Epithelial cell of proximal tubule (primary cell): ENCODE measurements around the gene PPFIBP2. TPM values are rescaled to one million over a fixed set of nuclear protein-coding genes. Genes with fewer than 3 reads are reported as not detected.

Experiments used
- DNase-seq: peaks from one replicate; pipeline ENCODE4 v3.0.0-alpha.2; 2011; ENCODE audit warnings: low read depth
- H3K4me3 ChIP-seq: 2 replicates; pipeline ENCODE4 v1.5.1; 2011; ENCODE audit warnings: low read depth, mild to moderate bottlenecking, low read length
- total RNA-seq: library from RNA; depleted of rRNA; stranded (reverse); fragments of >200 nt; gene quantifications from 2 replicates; pipeline ENCODE4 v1.2.3, GENCODE V29; 2015
- TF ChIP-seq, protein P1 (sequence below): conservative IDR thresholded peaks from 2 replicates; pipeline ENCODE4 v1.5.1; 2012; ENCODE audit warnings: low read depth, mild to moderate bottlenecking, low read length

Gene PPFIBP2
- total RNA-seq, 1 donor from 2014 or later = 1.7 TPM

DNA sequence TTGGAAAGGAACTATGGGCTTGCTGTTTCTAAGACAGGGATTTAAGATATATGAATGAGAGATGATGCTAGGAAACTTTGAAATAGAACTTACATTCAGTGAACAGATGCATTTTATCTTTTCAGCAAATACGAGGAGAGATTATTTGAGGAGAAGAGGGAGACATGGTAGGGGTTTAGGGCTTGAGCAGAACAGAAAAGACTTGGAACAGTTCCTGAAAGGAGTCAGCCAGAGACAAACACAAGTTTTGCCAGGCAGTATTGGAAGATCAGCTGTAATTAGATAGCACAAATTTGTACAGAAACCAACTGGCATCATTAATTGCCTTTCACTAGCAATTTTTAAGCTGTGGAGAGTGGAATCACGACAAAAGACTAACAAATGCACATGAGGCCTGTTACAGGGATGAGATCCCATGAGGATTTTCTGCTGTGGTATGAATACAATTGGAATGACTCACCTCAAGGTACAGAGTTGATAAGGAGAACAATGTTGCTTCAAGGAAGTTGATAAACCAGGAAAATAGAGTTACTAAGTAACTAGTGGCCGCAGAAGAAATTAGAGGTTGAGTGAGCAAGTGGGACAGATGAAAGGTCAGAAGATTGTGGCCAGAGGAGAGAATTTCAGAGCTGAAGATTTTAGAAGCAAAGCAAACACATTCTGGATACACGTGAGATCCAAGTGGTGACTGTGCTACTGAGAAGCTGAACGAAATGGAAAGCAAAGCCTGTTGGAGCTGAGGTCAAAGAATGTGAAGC lies 91.6 kb downstream of the PPFIBP2 start:
- TF ChIP-seq, protein P1, sequence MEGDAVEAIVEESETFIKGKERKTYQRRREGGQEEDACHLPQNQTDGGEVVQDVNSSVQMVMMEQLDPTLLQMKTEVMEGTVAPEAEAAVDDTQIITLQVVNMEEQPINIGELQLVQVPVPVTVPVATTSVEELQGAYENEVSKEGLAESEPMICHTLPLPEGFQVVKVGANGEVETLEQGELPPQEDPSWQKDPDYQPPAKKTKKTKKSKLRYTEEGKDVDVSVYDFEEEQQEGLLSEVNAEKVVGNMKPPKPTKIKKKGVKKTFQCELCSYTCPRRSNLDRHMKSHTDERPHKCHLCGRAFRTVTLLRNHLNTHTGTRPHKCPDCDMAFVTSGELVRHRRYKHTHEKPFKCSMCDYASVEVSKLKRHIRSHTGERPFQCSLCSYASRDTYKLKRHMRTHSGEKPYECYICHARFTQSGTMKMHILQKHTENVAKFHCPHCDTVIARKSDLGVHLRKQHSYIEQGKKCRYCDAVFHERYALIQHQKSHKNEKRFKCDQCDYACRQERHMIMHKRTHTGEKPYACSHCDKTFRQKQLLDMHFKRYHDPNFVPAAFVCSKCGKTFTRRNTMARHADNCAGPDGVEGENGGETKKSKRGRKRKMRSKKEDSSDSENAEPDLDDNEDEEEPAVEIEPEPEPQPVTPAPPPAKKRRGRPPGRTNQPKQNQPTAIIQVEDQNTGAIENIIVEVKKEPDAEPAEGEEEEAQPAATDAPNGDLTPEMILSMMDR = no peak
- DNase-seq = peak; percentile 96
- H3K4me3 ChIP-seq = peak overlapping the region; percentile 26

DNA sequence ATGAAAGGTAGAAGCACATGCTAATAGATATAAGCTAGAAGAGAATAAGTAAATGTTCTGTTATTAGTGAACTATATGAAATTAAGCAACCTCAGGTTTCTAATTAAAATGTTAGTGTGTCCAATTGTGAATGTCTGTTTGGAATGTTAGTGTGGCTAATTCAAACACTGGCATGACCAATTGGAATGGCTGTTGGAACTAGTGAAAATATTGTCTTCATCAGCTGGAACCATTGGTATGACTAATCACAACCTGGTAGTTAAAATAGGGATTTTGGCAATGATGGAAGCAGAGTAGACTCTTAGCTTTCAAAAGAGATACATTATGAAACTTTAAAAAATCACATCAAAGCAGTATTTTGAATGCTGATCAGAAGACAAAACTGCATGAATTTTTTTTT lies 92.7 kb downstream of the PPFIBP2 start:
- H3K4me3 ChIP-seq = no peak overlapping the region
- TF ChIP-seq, protein P1 = no peak
- no peak for DNase-seq

DNA sequence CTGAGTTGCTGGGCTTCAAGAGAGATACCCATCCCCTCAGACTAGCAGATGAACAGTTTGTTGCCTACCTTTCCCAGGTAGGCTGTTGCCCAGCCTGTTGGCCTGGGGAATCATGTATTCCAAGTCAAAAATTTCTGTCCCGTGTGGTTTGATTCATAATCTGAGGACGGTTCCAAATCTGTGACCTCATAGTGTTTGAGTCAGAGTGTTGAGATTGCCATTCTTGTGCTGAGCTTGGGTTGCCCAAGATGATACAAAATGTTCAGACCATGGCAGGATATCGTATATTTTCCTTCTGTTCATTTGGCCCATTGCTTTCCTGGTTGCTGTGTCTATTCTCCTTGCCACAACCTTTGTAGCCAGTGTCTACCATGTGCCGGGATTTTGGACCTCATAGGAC lies 95.2 kb downstream of the PPFIBP2 start:
- TF ChIP-seq, protein P1 = no peak
- no peak for DNase-seq
- no peak overlapping the region for H3K4me3 ChIP-seq

DNA sequence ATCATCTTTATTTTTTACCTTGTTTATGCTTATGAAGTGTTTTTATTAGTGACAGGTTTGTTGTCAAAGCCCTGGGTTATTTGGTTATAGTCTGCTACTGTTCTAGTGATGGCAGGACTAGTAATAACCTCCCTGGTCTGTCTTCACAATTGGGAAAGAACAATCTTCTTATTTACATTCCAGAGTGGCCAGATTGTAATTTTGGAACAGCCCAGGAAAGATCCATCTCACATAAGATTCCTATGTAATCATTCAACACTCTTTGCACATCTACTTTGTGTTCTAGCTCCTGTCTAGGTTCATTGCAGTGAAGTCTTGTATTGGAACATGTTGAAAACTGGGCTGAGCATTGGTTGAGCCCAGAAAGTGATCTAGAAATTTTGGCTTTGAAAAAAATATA lies 95.7 kb downstream of the PPFIBP2 start:
- H3K4me3 ChIP-seq = no peak overlapping the region
- TF ChIP-seq, protein P1 = no peak
- no peak for DNase-seq

DNA sequence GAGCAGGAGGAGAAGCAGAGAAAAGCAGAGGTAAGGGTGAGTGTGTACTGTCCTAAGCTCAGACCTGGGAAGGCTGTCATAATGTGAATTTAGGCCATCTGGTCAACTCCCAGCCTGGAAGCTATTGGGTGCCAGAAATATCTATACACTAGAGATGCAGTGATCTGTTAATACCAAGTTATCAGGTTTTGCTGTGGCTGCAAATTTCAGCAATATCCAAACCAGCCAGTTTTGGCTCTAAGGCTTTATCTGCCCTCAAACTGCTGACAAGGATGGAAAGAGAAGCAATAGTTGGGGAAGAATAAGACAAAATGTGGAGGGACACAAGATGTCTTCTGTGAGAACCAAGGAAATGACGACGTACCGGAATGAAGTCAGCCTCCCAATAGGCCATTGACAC lies 96.6 kb downstream of the PPFIBP2 start:
- H3K4me3 ChIP-seq = no peak overlapping the region
- no peak for DNase-seq
- TF ChIP-seq, protein P1 = no peak

- H3K4me3 ChIP-seq = no peak overlapping the region
- TF ChIP-seq, protein P1 = no peak
- DNase-seq = no peak
Observed at GRCh38 chr11:7611411-7611810, 97.6 kb downstream of the PPFIBP2 start.
